Urinary bladder (tissue), 4 donors: ENCODE data around the gene KIFC3. TPM values are rescaled to one million over a fixed set of nuclear protein-coding genes. Genes with fewer than 3 reads are reported as not detected.
"Not testable (repeated sequence)": the region's sequence is repeated elsewhere in the genome, so short reads cannot be mapped to it uniquely, and the experiment has no call there.

Experiments used
- DNase-seq: peaks from one replicate; pipeline ENCODE4 v3.0.0-alpha.2; 2015; ENCODE audit errors: extremely low spot score
- H3K27ac ChIP-seq: one replicate; pipeline ENCODE4 v1.5.1; 2013; ENCODE audit warnings: low read depth, mild to moderate bottlenecking, moderate library complexity
- H3K36me3 ChIP-seq: one replicate; pipeline ENCODE4 v1.6.1; 2013; ENCODE audit warnings: mild to moderate bottlenecking, moderate library complexity; ENCODE audit not compliant: insufficient read depth
- H3K4me1 ChIP-seq: one replicate; pipeline ENCODE4 v1.6.1; 2013; ENCODE audit warnings: mild to moderate bottlenecking, moderate library complexity; ENCODE audit not compliant: insufficient read depth
- H3K4me3 ChIP-seq: one replicate; pipeline ENCODE4 v1.5.1; 2013; ENCODE audit warnings: low read depth, low read length
- WGBS: extraction: QIAGEN DNeasy Blood & Tissue Kit; methylation state at CpG from one replicate; pipeline ENCODE4 v1.1.7; 2013; 5-methylcytosine and 5-hydroxymethylcytosine counted together
- polyA plus RNA-seq: library from polyadenylated mRNA; stranded (reverse); fragments of 200-250 nt; gene quantifications from one replicate; pipeline ENCODE4 v1.2.3, GENCODE V29; 2013
- total RNA-seq: library from RNA; depleted of rRNA; stranded (reverse); fragments of >200 nt; gene quantifications from one replicate; pipeline ENCODE4 v1.2.3, GENCODE V29; 2014
- donor health status: healthy with polysubstance abuse.
- donor health status: healthy.

Gene KIFC3
- total and polyA plus RNA-seq, 2 donors: 22.7 to 23.7 TPM

- WGBS: 58% methylated on average over 8 of the region's 8 CpGs
- DNase-seq: no peak
- H3K4me1 ChIP-seq: no peaks in the 10 kb centered on the region
These were observed 16.2 kb upstream of the KIFC3 start for GRCh38 chr16:57818377-57819064.

GRCh38 chr16:57817680-57818079, 15.4 kb upstream of the KIFC3 start:
- H3K27ac ChIP-seq: no peak overlapping the region
- H3K4me3 ChIP-seq: no peak overlapping the region
- H3K36me3 ChIP-seq: no peaks in the 10 kb centered on the region
- H3K4me1 ChIP-seq: no peaks in the 10 kb centered on the region
- no peak for DNase-seq

More at GRCh38 chr16:57818377-57819064, 16.2 kb upstream of the KIFC3 start:
- no peaks in the 10 kb centered on the region for H3K36me3 ChIP-seq
- H3K27ac ChIP-seq: no peak overlapping the region
- no peak overlapping the region for H3K4me3 ChIP-seq

GRCh38 chr16:57815987-57816745, 13.9 kb upstream of the KIFC3 start:
- Histone ChIP-seq H3K36me3 (no peaks in the 10 kb centered on the region), H3K4me1 (no peaks in the 10 kb centered on the region), H3K27ac (peak overlapping the region; percentile 53), H3K4me3 (no peak overlapping the region)
- peak; percentile 50 for DNase-seq
- WGBS: 43% methylated on average over 16 of the region's 16 CpGs

GRCh38 chr16:57814896-57815295, 12.6 kb upstream of the KIFC3 start:
- no peak overlapping the region for H3K27ac ChIP-seq
- no peak for DNase-seq
- 89% methylated on average over 3 of the region's 3 CpGs for WGBS
- H3K4me1 ChIP-seq: no peaks in the 10 kb centered on the region
- H3K36me3 ChIP-seq: no peaks in the 10 kb centered on the region
- no peak overlapping the region for H3K4me3 ChIP-seq

- 88% methylated on average over 8 of the region's 8 CpGs for WGBS
- Histone ChIP-seq H3K4me1 (no peaks in the 10 kb centered on the region), H3K36me3 (no peaks in the 10 kb centered on the region), H3K4me3 (no peak overlapping the region), H3K27ac (no peak overlapping the region)
- no peak for DNase-seq
These were observed 11.2 kb upstream of the KIFC3 start for GRCh38 chr16:57813466-57813865.

GRCh38 chr16:57811340-57811739, 9.0 kb upstream of the KIFC3 start:
- H3K4me1 ChIP-seq, DNase-seq, H3K36me3 ChIP-seq, H3K27ac ChIP-seq, H3K4me3 ChIP-seq: not testable (repeated sequence)
- WGBS: 90% methylated on average over 8 of the region's 8 CpGs

GRCh38 chr16:57810197-57811031, 8.1 kb upstream of the KIFC3 start:
- Histone ChIP-seq H3K4me3 (no peak overlapping the region), H3K4me1 (no peaks in the 10 kb centered on the region), H3K36me3 (no peaks in the 10 kb centered on the region), H3K27ac (peak overlapping the region; percentile 19)
- 55% methylated on average over 14 of the region's 14 CpGs for WGBS
- no peak for DNase-seq

- Histone ChIP-seq H3K27ac (peak overlapping the region; percentile 19), H3K36me3 (no peaks in the 10 kb centered on the region), H3K4me1 (no peaks in the 10 kb centered on the region), H3K4me3 (no peak overlapping the region)
- WGBS: 82% methylated on average over 15 of the region's 15 CpGs
- no peak for DNase-seq
These were observed 7.2 kb upstream of the KIFC3 start for GRCh38 chr16:57809276-57810196.

- H3K4me3 ChIP-seq: no peak overlapping the region
- H3K36me3 ChIP-seq: no peaks in the 10 kb centered on the region
- 54% methylated on average over 2 of the region's 2 CpGs for WGBS
- H3K4me1 ChIP-seq: no peaks in the 10 kb centered on the region
- H3K27ac ChIP-seq: no peak overlapping the region
- no peak for DNase-seq
These were observed 6.4 kb upstream of the KIFC3 start for GRCh38 chr16:57808589-57809228.

GRCh38 chr16:57807968-57808528, 5.8 kb upstream of the KIFC3 start:
- Histone ChIP-seq H3K36me3 (no peaks in the 10 kb centered on the region), H3K27ac (peak overlapping the region; percentile 67), H3K4me3 (no peak overlapping the region), H3K4me1 (no peaks in the 10 kb centered on the region)
- WGBS: 3% methylated on average over 16 of the region's 16 CpGs
- peak; percentile 72 for DNase-seq

- Histone ChIP-seq H3K4me3 (no peak overlapping the region), H3K36me3 (no peaks in the 10 kb centered on the region), H3K27ac (peak overlapping the region; percentile 67), H3K4me1 (no peaks in the 10 kb centered on the region)
- 73% methylated on average over 7 of the region's 7 CpGs for WGBS
- no peak for DNase-seq
These were observed 5.1 kb upstream of the KIFC3 start for GRCh38 chr16:57807252-57807967.

- H3K4me3 ChIP-seq: no peak overlapping the region
- no peaks in the 10 kb centered on the region for H3K4me1 ChIP-seq
- no peak for DNase-seq
- 75% methylated on average over 6 of the region's 6 CpGs for WGBS
- H3K27ac ChIP-seq: no peak overlapping the region
- H3K36me3 ChIP-seq: no peaks in the 10 kb centered on the region
These were observed 2.9 kb upstream of the KIFC3 start for GRCh38 chr16:57805176-57805575.
